Measurements from ENCODE around the gene RBM20. TPM values are rescaled to one million over a fixed set of nuclear protein-coding genes. Genes with fewer than 3 reads are reported as not detected.

Gene RBM20
- polyA plus RNA-seq, 1 experiment: 0.11 TPM

GRCh38 chr10:110746969-110747608 lies 103.0 kb downstream of the RBM20 start:
- POLR2A ChIA-PET: interaction anchor here (0.7 to 0.9 kb wide), 2 partner anchors 125 to 172 kb away, joined by 3 read pairs; partner anchors contain the start of genes PDCD4 and SHOC2
- CTCF ChIA-PET: interaction anchor here (0.6 to 2.9 kb wide), 19 partner anchors 8 to 1394 kb away, joined by 3 to 30 read pairs (median 5); partner anchors contain the start of genes BBIP1 and SHOC2
- Histone ChIP-seq H3K27me3 (ENCODE audit: control insufficient read depth, insufficient read depth, low read length) (peaks cover 10% of the 10 kb centered on the region), H3K27ac (ENCODE audit: low read depth, low read length) (no peak overlapping the region), H3K9me3 (ENCODE audit: control insufficient read depth, insufficient read depth, low read length) (no peaks in the 10 kb centered on the region), H3K4me3 (ENCODE audit: low read depth, low read length) (no peak overlapping the region)
- DNase-seq (ENCODE audit: low read depth, low spot score): no peak
- TF ChIP-seq CTCF (IDR thresholded peaks at IDR 0.05; ENCODE audit: low read depth, low read length): no peak

- ChIA-PET POLR2A (interaction anchor here (0.5 kb wide), 1 partner anchor 155 kb away, joined by 3 read pairs; no protein-coding TSS in a partner anchor), CTCF (interaction anchor here (0.7 to 1.7 kb wide), 4 partner anchors 16 to 171 kb away, joined by 3 to 5 read pairs (median 4); partner anchors contain the start of genes BBIP1 and SHOC2)
- Histone ChIP-seq H3K27ac (ENCODE audit: low read depth, low read length) (no peak overlapping the region), H3K4me3 (ENCODE audit: low read depth, low read length) (no peak overlapping the region), H3K27me3 (ENCODE audit: control insufficient read depth, insufficient read depth, low read length) (peaks cover 7% of the 10 kb centered on the region), H3K9me3 (ENCODE audit: control insufficient read depth, insufficient read depth, low read length) (no peaks in the 10 kb centered on the region)
- no peak for TF ChIP-seq CTCF (IDR thresholded peaks at IDR 0.05; ENCODE audit: low read depth, low read length)
- no peak for DNase-seq (ENCODE audit: low read depth, low spot score)
These were observed 103.7 kb downstream of the RBM20 start for GRCh38 chr10:110747609-110748464.

GRCh38 chr10:110748970-110749369 lies 104.8 kb downstream of the RBM20 start:
- no peak overlapping the region for H3K27ac ChIP-seq (ENCODE audit: low read depth, low read length)
- ChIA-PET POLR2A (no interaction called here), CTCF (interaction anchor here (1.5 to 1.7 kb wide), 2 partner anchors 145 to 148 kb away, joined by 3 to 5 read pairs; no protein-coding TSS in a partner anchor)
- H3K4me3 ChIP-seq (ENCODE audit: low read depth, low read length): no peak overlapping the region
- no peaks in the 10 kb centered on the region for H3K9me3 ChIP-seq (ENCODE audit: control insufficient read depth, insufficient read depth, low read length)
- peaks cover 6% of the 10 kb centered on the region for H3K27me3 ChIP-seq (ENCODE audit: control insufficient read depth, insufficient read depth, low read length)
- DNase-seq (ENCODE audit: low read depth, low spot score): no peak
- TF ChIP-seq CTCF (IDR thresholded peaks at IDR 0.05; ENCODE audit: low read depth, low read length): no peak

GRCh38 chr10:110750931-110751330 lies 106.8 kb downstream of the RBM20 start:
- ChIA-PET CTCF (interaction anchor here (0.6 to 1.4 kb wide), 2 partner anchors 64 to 143 kb away, joined by 3 to 4 read pairs; no protein-coding TSS in a partner anchor), POLR2A (no interaction called here)
- TF ChIP-seq CTCF (IDR thresholded peaks at IDR 0.05; ENCODE audit: low read depth, low read length): no peak

More at GRCh38 chr10:110750931-110751330, 106.8 kb downstream of the RBM20 start:
- DNase-seq (ENCODE audit: low read depth, low spot score): no peak
- H3K9me3 ChIP-seq (ENCODE audit: control insufficient read depth, insufficient read depth, low read length): no peaks in the 10 kb centered on the region
- H3K4me3 ChIP-seq (ENCODE audit: low read depth, low read length): no peak overlapping the region
- H3K27ac ChIP-seq (ENCODE audit: low read depth, low read length): no peak overlapping the region
- peaks cover 9% of the 10 kb centered on the region for H3K27me3 ChIP-seq (ENCODE audit: control insufficient read depth, insufficient read depth, low read length)

Measured in AG04450 (cell line).